Mesenchymal stem cell (in vitro differentiated cells and primary cell): Measurements from ENCODE around the gene UBAC2.

Experiments
- DNase-seq: peaks from one replicate; pipeline ENCODE4 v3.0.0-alpha.2; 2013
- H2AFZ ChIP-seq: one replicate; pipeline ENCODE4 v1.6.1; 2013; ENCODE audit warnings: low read depth, mild to moderate bottlenecking, control low read depth, inconsistent platforms, low read length, moderate library complexity
- H2AK5ac ChIP-seq: 2 replicates; pipeline ENCODE4 v1.6.1; 2013; ENCODE audit warnings: low read length, moderate library complexity, mild to moderate bottlenecking, inconsistent platforms; ENCODE audit not compliant: severe bottlenecking
- H2BK120ac ChIP-seq: one replicate; pipeline ENCODE4 v1.6.1; 2013; ENCODE audit warnings: low read depth, mild to moderate bottlenecking, inconsistent platforms, low read length, moderate library complexity
- H2BK12ac ChIP-seq, 2 experiments: one replicate each; pipeline ENCODE4 v1.6.1; 2013; ENCODE audit warnings: inconsistent platforms in 2 of 2, low read length in 2 of 2, mild to moderate bottlenecking in 2 of 2, moderate library complexity in 2 of 2, control low read depth in 1 of 2
- H2BK15ac ChIP-seq: one replicate; pipeline ENCODE4 v1.6.1; 2013; ENCODE audit warnings: mild to moderate bottlenecking, low read depth, inconsistent platforms; ENCODE audit not compliant: poor library complexity, severe bottlenecking
- H2BK5ac ChIP-seq: 2 replicates; pipeline ENCODE4 v1.6.1; 2013; ENCODE audit warnings: low read depth, mild to moderate bottlenecking, low read length, control low read depth, inconsistent platforms; ENCODE audit not compliant: poor library complexity, severe bottlenecking
- H3K14ac ChIP-seq, 2 experiments: one replicate each; pipeline ENCODE4 v1.6.1; 2013; ENCODE audit warnings: inconsistent platforms in 2 of 2, low read length in 2 of 2, control low read depth in 1 of 2, mild to moderate bottlenecking in 1 of 2, moderate library complexity in 1 of 2
- H3K18ac ChIP-seq, 2 experiments: one replicate each; pipeline ENCODE4 v1.6.1; 2013; ENCODE audit warnings: inconsistent platforms in 2 of 2, low read length in 2 of 2, control low read depth in 1 of 2, low read depth in 1 of 2, mild to moderate bottlenecking in 1 of 2
- H3K23ac ChIP-seq, 2 experiments: one replicate each; pipeline ENCODE4 v1.6.1; 2013; ENCODE audit warnings: inconsistent platforms in 2 of 2, low read length in 2 of 2, mild to moderate bottlenecking in 2 of 2, moderate library complexity in 2 of 2, control low read depth in 1 of 2
- H3K27ac ChIP-seq: 2 replicates; pipeline ENCODE4 v1.5.1; 2013; ENCODE audit warnings: mild to moderate bottlenecking, moderate library complexity, low read length, control low read depth, inconsistent platforms; ENCODE audit not compliant: poor library complexity, severe bottlenecking
- H3K27me3 ChIP-seq, 2 experiments: 2 replicates each; pipeline versions ENCODE4 v1.6.1 to v1.7.0; 2013; ENCODE audit warnings: low read length in 2 of 2, mild to moderate bottlenecking in 2 of 2, moderate library complexity in 2 of 2, control low read depth in 1 of 2, inconsistent platforms in 1 of 2; ENCODE audit not compliant: control insufficient read depth in 1 of 2, insufficient read depth in 1 of 2
- H3K36me3 ChIP-seq, 2 experiments: 2 replicates each; pipeline versions ENCODE4 v1.6.1 to v1.7.0; 2013; ENCODE audit warnings: low read length in 2 of 2, control low read depth in 1 of 2, inconsistent platforms in 1 of 2, low read depth in 1 of 2, mild to moderate bottlenecking in 1 of 2; ENCODE audit not compliant: insufficient read depth in 2 of 2, control insufficient read depth in 1 of 2
- H3K4ac ChIP-seq, 2 experiments: one replicate each; pipeline ENCODE4 v1.6.1; 2013; ENCODE audit warnings: inconsistent platforms in 2 of 2, low read length in 2 of 2, mild to moderate bottlenecking in 2 of 2, moderate library complexity in 2 of 2, control low read depth in 1 of 2, low read depth in 1 of 2
- H3K4me1 ChIP-seq: 2 replicates; pipeline ENCODE4 v1.6.1; 2013; ENCODE audit warnings: low read depth, low read length, control low read depth; ENCODE audit not compliant: control insufficient read depth, insufficient read depth
- H3K4me2 ChIP-seq: 2 replicates; pipeline ENCODE4 v1.6.1; 2013; ENCODE audit warnings: low read length, mild to moderate bottlenecking, inconsistent platforms; ENCODE audit not compliant: poor library complexity, severe bottlenecking
- H3K4me3 ChIP-seq, 2 experiments: 2 replicates each; pipeline versions ENCODE4 v1.5.1 to v1.7.0; 2013; ENCODE audit warnings: low read length in 2 of 2, mild to moderate bottlenecking in 2 of 2, control low read depth in 1 of 2, low read depth in 1 of 2; ENCODE audit not compliant: insufficient read depth in 1 of 2
- H3K79me1 ChIP-seq: replicated peaks from 2 replicates; pipeline ENCODE4 v1.6.1; 2013; ENCODE audit warnings: mild to moderate bottlenecking, control low read depth, low read length, inconsistent platforms; ENCODE audit not compliant: poor library complexity, severe bottlenecking
- H3K9ac ChIP-seq: 2 replicates; pipeline ENCODE4 v1.7.0; 2013; ENCODE audit warnings: mild to moderate bottlenecking, low read length, moderate library complexity
- H3K9me3 ChIP-seq: 2 replicates; pipeline ENCODE4 v1.7.0; 2013; ENCODE audit warnings: mild to moderate bottlenecking, low read length; ENCODE audit not compliant: control insufficient read depth
- H4K8ac ChIP-seq: one replicate; pipeline ENCODE4 v1.6.1; 2013; ENCODE audit warnings: inconsistent platforms, mild to moderate bottlenecking, low read length, moderate library complexity
- H4K91ac ChIP-seq: one replicate; pipeline ENCODE4 v1.6.1; 2013; ENCODE audit warnings: mild to moderate bottlenecking, low read length, inconsistent platforms
- WGBS: methylation state at CpG from one replicate; pipeline ENCODE4 v1.1.7; 2013; ENCODE audit warnings: mixed read lengths; 5-methylcytosine and 5-hydroxymethylcytosine counted together

UBAC2 gene

GRCh38 chr13:99342723-99343315 is 142.2 kb downstream of the UBAC2 start:
- DNase-seq: no peak
- 89% methylated on average over 10 of the region's 10 CpGs for WGBS

GRCh38 chr13:99344610-99345208 is 144.1 kb downstream of the UBAC2 start:
- WGBS: 98% methylated on average over 6 of the region's 6 CpGs
- H2BK5ac ChIP-seq: no peak overlapping the region
- H3K18ac ChIP-seq: no peak overlapping the region
- peaks cover 17% of the 10 kb centered on the region for H3K79me1 ChIP-seq
- H2AFZ ChIP-seq: no peak overlapping the region
- no peak overlapping the region for H2AK5ac ChIP-seq
- H3K4me2 ChIP-seq: no peak overlapping the region
- H3K27me3 ChIP-seq: no peaks in the 10 kb centered on the region
- no peak for DNase-seq
- no peak overlapping the region for H2BK15ac ChIP-seq
- H3K4me1 ChIP-seq: peaks cover 2% of the 10 kb centered on the region
- H3K9ac ChIP-seq: no peak overlapping the region
- H3K23ac ChIP-seq: no peak overlapping the region
- peaks cover 49 to 74% of the 10 kb centered on the region in 2 experiments for H3K36me3 ChIP-seq
- H4K8ac ChIP-seq: no peak overlapping the region
- no peak overlapping the region for H2BK120ac ChIP-seq
- H2BK12ac ChIP-seq: no peak overlapping the region
- no peak overlapping the region for H4K91ac ChIP-seq
- no peak overlapping the region for H3K4me3 ChIP-seq
- no peak overlapping the region for H3K14ac ChIP-seq
- H3K4ac ChIP-seq: no peak overlapping the region
- H3K9me3 ChIP-seq: no peaks in the 10 kb centered on the region
- no peak overlapping the region for H3K27ac ChIP-seq

More at GRCh38 chr13:99342723-99343315, 142.2 kb downstream of the UBAC2 start:
- H2BK120ac ChIP-seq: no peak overlapping the region
- no peak overlapping the region for H4K91ac ChIP-seq
- H3K18ac ChIP-seq: no peak overlapping the region
- H3K27ac ChIP-seq: no peak overlapping the region
- H2BK5ac ChIP-seq: no peak overlapping the region
- H2AFZ ChIP-seq: no peak overlapping the region
- H3K4me3 ChIP-seq: no peak overlapping the region
- no peak overlapping the region for H3K4me2 ChIP-seq
- no peak overlapping the region for H2BK15ac ChIP-seq
- peaks cover 2% of the 10 kb centered on the region for H3K4me1 ChIP-seq
- H3K9me3 ChIP-seq: no peaks in the 10 kb centered on the region
- H3K4ac ChIP-seq: no peak overlapping the region
- no peak overlapping the region for H3K9ac ChIP-seq
- no peak overlapping the region for H2BK12ac ChIP-seq
- H3K79me1 ChIP-seq: peaks cover 21% of the 10 kb centered on the region
- H2AK5ac ChIP-seq: no peak overlapping the region
- no peak overlapping the region for H3K14ac ChIP-seq
- H3K27me3 ChIP-seq: no peaks in the 10 kb centered on the region
- H4K8ac ChIP-seq: no peak overlapping the region
- no peak overlapping the region for H3K23ac ChIP-seq
- peaks cover 35 to 57% of the 10 kb centered on the region in 2 experiments for H3K36me3 ChIP-seq

GRCh38 chr13:99345345-99345744 is 144.7 kb downstream of the UBAC2 start:
- no peak overlapping the region for H2AK5ac ChIP-seq
- no peak overlapping the region for H3K18ac ChIP-seq
- H3K9me3 ChIP-seq: no peaks in the 10 kb centered on the region
- H2BK120ac ChIP-seq: no peak overlapping the region
- H3K27me3 ChIP-seq: no peaks in the 10 kb centered on the region
- H3K4me3 ChIP-seq: no peak overlapping the region
- H3K27ac ChIP-seq: no peak overlapping the region
- H2BK12ac ChIP-seq: no peak overlapping the region
- H2BK15ac ChIP-seq: no peak overlapping the region
- H3K14ac ChIP-seq: no peak overlapping the region
- H3K4me2 ChIP-seq: no peak overlapping the region
- no peak overlapping the region for H2BK5ac ChIP-seq
- no peak for DNase-seq
- H3K9ac ChIP-seq: no peak overlapping the region
- WGBS: 93% methylated on average over 5 of the region's 5 CpGs
- H3K23ac ChIP-seq: no peak overlapping the region
- peaks cover 18% of the 10 kb centered on the region for H3K79me1 ChIP-seq
- peaks cover 47 to 75% of the 10 kb centered on the region in 2 experiments for H3K36me3 ChIP-seq
- no peaks in the 10 kb centered on the region for H3K4me1 ChIP-seq
- no peak overlapping the region for H2AFZ ChIP-seq
- H3K4ac ChIP-seq: no peak overlapping the region
- H4K8ac ChIP-seq: no peak overlapping the region
- no peak overlapping the region for H4K91ac ChIP-seq

GRCh38 chr13:99346335-99347042 is 145.8 kb downstream of the UBAC2 start:
- no peak overlapping the region for H3K9ac ChIP-seq
- no peak overlapping the region for H3K4ac ChIP-seq
- no peaks in the 10 kb centered on the region for H3K4me1 ChIP-seq
- H3K36me3 ChIP-seq: peaks cover 43 to 67% of the 10 kb centered on the region in 2 experiments
- H3K27me3 ChIP-seq: no peaks in the 10 kb centered on the region
- H3K18ac ChIP-seq: no peak overlapping the region
- no peak overlapping the region for H2BK15ac ChIP-seq
- 90% methylated on average over 11 of the region's 11 CpGs for WGBS
- H3K4me2 ChIP-seq: no peak overlapping the region
- no peak for DNase-seq
- H4K91ac ChIP-seq: no peak overlapping the region
- H3K27ac ChIP-seq: no peak overlapping the region
- H2AFZ ChIP-seq: no peak overlapping the region
- H2AK5ac ChIP-seq: no peak overlapping the region
- no peak overlapping the region for H3K14ac ChIP-seq
- no peaks in the 10 kb centered on the region for H3K9me3 ChIP-seq
- no peak overlapping the region for H3K23ac ChIP-seq
- H2BK12ac ChIP-seq: no peak overlapping the region
- H2BK120ac ChIP-seq: no peak overlapping the region
- H4K8ac ChIP-seq: no peak overlapping the region
- H3K4me3 ChIP-seq: no peak overlapping the region
- no peak overlapping the region for H2BK5ac ChIP-seq
- H3K79me1 ChIP-seq: peaks cover 21% of the 10 kb centered on the region
